Measurements from ENCODE around the gene TLCD2.
"Not testable (repeated sequence)": the region's sequence is repeated elsewhere in the genome, so short reads cannot be mapped to it uniquely, and the experiment has no call there.

Gene TLCD2

DNA sequence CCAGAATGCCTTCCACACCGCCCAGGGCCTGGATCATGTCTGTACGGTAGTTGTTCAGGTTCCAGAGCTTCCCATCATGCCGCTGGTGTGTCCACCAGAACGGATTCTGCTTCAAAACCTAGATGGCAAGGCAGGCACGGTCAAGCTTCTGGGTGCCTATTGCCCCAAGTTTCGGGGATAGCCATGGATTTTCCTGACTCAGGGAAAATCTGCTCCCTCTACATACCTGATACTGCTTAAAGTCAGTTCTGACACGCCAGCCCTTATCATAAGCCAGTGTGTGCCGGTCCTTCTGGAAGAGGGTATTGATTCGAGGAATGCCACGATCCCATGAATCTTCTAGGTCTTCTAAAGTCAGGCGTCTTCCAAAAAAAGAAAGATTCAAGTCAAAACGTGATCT is 49.1 kb downstream of the TLCD2 start:
- H3K36me3 Mint-ChIP-seq, result peaks cover 62 to 69% of the 10 kb centered on the region in 2 donors
- DNase-seq (no peak), ATAC-seq (replicated peaks) (no peak)
- no peaks in the 10 kb centered on the region for H3K27me3 Mint-ChIP-seq
- H3K4me1 Mint-ChIP-seq, result no peaks in the 10 kb centered on the region
- no peaks in the 10 kb centered on the region for H3K9me3 Mint-ChIP-seq
- H3K4me3 Mint-ChIP-seq, result no peak overlapping the region
- peak overlapping the region; percentile 37 for H3K27ac Mint-ChIP-seq

DNA sequence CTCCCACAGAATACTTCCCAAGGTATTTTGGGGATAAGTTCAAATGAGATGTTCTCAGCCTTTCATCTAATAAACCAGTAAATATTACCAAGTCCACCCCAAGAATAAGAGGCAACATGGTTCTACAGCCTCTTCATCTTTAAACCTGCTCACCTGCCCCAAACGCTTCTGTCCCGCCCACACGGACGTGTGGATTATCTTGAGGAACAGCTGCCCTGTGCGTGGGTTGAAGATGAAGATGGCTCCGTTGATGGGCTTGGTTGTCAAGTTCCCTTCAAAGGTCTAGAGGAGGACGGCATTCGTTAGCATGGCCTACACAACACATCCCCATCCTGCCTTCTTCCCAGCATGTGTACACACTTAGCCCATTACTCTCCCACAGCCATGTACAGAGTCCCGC is 52.1 kb downstream of the TLCD2 start:
- peaks cover 70 to 73% of the 10 kb centered on the region in 2 donors for H3K36me3 Mint-ChIP-seq

DNA sequence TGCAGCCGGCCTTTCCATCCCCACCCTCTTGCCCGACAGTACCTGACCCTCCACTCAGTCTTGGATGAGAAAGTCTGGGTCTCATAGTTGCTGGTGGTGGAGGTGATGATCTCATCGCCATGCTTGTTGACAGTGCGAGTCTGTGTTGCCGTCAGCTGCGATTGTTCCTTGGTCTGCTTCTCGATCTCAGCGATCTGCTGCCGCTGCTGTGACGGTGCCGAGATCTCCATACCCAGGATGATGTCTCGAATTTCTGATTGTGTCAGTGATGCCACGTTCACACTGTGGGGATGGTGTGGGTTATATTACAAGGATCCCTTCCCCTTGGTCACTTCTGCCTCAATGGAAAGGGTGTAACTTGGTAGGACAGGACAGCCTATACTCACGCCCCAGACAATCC is 56.4 kb downstream of the TLCD2 start:
- no peaks in the 10 kb centered on the region for H3K9me3 Mint-ChIP-seq
- ATAC-seq (replicated peaks) (no peak), DNase-seq (no peak)
- peaks cover 15 to 30% of the 10 kb centered on the region in 2 donors for H3K4me1 Mint-ChIP-seq
- H3K27me3 Mint-ChIP-seq, result no peaks in the 10 kb centered on the region
- peaks cover 64 to 67% of the 10 kb centered on the region in 2 donors for H3K36me3 Mint-ChIP-seq
- no peak overlapping the region for H3K4me3 Mint-ChIP-seq
- H3K27ac Mint-ChIP-seq, result no peak overlapping the region

More for the DNA sequence above, 52.1 kb downstream of the TLCD2 start:
- DNase-seq (no peak), ATAC-seq (replicated peaks) (no peak)
- Mint-ChIP-seq H3K27ac (no peak overlapping the region), H3K27me3 (no peaks in the 10 kb centered on the region), H3K9me3 (no peaks in the 10 kb centered on the region), H3K4me1 (peaks cover 2 to 4% of the 10 kb centered on the region in 2 donors), H3K4me3 (no peak overlapping the region)

DNA sequence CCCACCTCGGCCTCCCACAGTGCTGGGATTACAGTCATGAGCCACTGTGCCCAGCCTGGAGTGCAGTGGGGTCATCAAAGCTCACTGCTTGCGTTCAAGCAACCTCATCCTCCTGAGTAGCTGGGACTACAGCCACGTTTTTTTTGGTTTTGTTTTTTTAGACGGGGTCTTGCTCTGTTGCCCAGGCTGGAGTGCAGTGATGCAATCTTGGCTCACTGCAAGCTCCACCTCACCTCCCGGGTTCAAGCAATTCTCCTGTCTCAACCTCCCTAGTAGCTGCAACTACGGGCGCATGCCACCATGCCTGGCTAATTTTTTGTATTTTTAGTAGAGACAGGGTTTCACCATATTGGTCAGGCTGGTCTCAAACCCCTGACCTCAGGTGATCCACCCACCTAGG is 57.4 kb downstream of the TLCD2 start:
- not testable (repeated sequence) for H3K27me3 Mint-ChIP-seq; ATAC-seq (replicated peaks); DNase-seq; H3K9me3 Mint-ChIP-seq
- Mint-ChIP-seq H3K36me3 (peaks cover 54 to 58% of the 10 kb centered on the region in 2 donors), H3K4me3 (peak overlapping the region; percentile 8 to 13), H3K27ac (peak overlapping the region; percentile 67), H3K4me1 (peaks cover 15 to 38% of the 10 kb centered on the region in 2 donors)
